ENCODE measurements around the gene PLXNB2. TPM values are rescaled to one million over a fixed set of nuclear protein-coding genes. Genes with fewer than 3 reads are reported as not detected.

Gene PLXNB2
- total RNA-seq, 1 donor from 2014 or later: 20.8 TPM

DNA sequence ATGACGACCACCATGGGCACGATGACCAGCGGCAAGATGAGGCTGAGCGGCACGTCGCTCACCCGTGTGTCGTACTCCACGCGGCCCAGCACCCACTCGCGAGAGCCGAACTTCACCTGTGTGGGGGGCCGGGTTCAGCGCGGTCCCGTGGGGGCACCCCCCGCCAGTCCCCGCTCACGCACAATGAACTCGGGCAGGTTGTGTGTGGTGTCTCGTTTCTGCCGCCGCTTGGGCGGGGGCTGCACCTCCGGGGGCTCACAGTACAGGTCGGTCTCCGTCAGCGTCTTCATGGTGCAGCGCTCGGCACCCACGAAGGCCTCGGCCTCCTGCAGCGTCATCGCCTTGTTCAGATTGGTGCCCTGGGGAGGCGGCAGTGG is 26.1 kb downstream of the PLXNB2 start:
- intact Hi-C loops (cut with micrococcal nuclease): no loop called here

DNA sequence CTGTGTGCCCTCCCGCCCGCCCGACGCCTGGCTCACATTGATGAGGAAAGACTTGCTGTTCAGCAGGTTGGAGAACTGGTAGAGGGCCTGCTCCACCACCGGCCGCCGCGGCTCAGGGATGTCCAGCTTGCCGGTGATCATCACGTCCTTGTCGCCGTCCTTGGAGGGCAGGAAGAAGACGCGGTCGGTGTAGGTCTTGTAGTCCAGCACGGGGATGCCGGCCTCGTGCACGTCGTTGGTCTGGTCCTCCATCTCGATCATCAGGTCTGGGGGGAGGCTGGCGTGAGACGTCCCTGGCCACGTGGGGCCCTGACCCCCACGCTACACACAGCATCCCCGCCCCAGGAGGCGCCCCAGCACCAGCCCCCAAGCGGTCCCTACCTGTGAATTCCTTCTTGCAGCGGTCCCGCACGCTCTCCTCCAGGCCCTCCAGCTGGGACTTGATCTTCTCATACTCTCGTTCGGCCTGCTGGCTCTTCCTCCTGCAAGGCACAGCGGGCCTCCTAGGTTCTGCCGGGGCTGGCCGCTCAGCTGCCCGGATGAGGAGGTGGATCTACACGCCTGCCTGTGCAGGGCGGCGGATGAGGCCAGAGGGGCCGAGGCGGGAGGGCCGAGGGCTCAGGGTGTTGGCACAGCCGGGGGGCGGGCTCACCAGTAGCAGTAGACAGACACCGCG is 26.6 kb downstream of the PLXNB2 start:
- intact Hi-C loops (cut with micrococcal nuclease): no loop called here

DNA sequence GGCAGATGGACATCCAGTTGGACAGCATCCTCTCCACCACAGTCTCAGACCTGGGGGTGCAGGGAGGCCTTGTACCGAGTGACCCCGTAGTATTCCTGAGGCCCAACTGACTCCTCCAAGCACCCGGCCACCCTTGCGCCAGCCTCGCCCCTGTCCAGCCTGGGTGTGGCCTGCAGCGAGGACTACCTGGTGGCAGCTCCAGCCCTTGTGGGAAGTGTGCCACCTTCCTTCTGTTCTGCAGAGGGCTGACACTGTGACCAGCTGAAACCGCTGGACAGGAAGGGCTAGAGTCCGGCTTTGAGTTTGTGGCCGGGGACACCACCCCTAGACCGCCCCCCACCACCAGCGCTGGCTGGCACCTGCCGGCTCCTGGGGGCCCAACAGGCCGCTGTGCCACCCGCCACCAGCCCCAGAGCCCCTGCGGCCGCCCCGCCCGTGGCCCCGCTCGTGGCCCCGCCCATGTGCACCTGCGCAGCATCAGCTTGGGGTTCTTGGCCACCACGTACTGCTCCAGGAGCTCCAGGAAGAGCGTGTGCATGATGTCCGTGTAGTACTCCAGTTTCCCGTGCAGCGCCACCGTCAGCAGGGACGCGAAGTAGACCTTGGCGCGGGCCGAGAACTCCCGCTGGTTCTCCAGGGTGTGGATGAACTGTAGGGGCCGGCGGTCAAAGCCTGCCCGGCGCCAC is 27.3 kb downstream of the PLXNB2 start:
- intact Hi-C loops (cut with micrococcal nuclease): no loop called here

- intact Hi-C loops (cut with micrococcal nuclease): no loop called here
Measured at GRCh38 chr22:50278956-50279619, 28.4 kb downstream of the PLXNB2 start.

DNA sequence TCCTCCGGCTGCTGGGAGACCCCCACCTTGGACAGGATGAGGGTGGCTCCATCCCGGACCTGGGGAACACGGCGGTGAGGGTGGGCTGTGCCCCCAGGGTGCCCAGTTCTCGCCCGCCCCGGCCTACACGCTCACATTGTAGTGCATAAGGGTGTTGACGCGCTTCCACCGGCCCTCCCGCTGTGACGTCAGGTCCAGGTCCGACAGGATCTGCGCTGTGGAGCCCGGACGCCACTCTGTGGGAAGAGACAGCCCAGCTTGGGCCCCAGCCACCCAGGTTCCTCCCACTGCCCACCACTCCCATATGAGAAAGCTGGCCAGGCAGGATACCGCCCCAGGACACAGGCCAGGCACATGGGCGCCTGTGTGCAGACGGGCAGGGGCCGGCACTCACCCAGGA is 29.0 kb downstream of the PLXNB2 start:
- intact Hi-C loops (cut with micrococcal nuclease): no loop called here

DNA sequence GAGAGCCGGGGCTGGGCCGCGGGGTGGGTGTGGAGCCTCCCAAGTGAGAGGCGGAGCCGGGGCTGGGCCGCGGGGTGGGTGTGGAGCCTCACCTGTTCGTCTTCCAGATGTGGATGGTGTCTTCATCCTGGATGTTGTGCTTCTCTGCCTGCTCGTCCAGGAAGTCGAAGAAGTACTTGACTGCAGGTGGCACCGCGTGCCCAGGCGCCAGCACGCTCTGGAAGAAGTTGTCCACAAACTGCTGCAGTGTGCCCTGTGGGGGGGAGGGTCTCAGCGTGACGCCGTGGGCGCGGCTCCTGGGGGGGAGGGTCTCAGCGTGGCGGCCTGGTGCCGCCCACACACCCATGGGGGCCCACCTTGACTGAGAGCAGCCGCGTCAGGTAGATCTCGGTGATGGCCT is 29.7 kb downstream of the PLXNB2 start:
- intact Hi-C loops (cut with micrococcal nuclease): no loop called here

DNA sequence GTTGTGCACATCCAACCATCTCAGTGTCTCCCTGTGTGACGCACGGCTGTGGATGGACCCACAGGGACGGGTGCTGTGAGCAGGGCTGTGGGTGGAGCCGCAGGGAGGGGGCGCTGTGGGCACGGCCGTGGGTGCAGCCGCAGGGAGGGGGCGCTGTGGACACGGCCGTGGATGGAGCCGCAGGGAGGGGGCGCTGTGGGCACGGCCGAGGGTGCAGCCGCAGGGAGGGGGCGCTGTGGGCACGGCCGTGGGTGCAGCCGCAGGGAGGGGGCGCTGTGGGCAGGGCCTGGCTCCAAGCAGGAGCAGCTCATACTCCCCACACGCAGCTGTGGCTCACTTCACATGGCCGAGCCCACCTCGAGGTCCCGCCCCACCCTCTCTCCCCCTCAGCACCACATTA is 31.3 kb downstream of the PLXNB2 start:
- intact Hi-C loops (cut with micrococcal nuclease): no loop called here

DNA sequence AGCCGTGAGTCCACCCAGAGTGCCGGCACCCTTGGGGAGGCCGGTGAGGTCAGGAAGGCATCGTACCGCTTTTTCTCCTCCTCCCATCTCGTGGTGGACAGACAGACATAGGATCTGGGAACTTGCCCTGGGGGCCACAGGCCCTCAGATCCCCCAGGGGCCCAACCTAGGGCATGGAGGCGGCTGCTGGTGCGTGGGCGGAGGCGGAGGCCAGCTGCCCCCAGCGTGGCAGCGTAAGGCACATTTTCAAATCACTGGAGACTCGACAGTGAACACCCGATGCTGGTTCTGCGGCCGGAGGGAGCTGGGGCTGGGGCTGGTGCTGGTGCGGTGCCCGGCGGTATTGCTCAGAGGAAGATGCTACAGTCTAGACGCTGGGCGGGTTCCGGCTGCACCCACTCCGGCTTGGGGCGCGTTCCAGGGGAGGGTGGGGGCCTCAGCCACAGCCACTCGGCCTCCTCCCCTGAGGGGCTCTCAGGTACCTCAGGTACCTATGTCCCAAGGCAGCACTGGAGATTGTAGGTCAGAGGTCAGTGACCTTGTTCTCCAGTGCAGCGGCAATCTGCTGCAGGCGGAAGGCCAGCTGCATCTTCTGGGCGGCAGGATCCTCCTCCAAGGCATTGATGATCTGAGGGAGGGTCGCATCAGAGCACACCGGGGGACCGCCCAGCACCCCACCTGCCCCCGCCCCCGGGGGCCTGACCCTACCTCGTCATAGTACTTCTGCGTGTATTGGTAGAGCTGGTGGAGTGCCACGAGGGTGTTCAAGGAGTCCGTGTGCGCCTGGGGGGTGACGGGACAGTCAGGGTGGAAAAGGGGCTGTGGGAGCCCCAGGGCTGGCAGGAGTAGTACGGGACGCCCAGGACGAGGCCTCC is 32.0 kb downstream of the PLXNB2 start:
- intact Hi-C loops (cut with micrococcal nuclease): no loop called here

- intact Hi-C loops (cut with micrococcal nuclease): loop anchor here (5.0 kb wide), 2 partner anchors 33 to 233 kb away; partner anchors contain the start of genes LMF2, NCAPH2 and PLXNB2
Measured at GRCh38 chr22:50274771-50275170, 32.7 kb downstream of the PLXNB2 start.

GRCh38 chr22:50274311-50274710 is 33.1 kb downstream of the PLXNB2 start:
- intact Hi-C loops (cut with micrococcal nuclease): loop anchor here (5.0 kb wide), 2 partner anchors 33 to 233 kb away; partner anchors contain the start of genes LMF2, NCAPH2 and PLXNB2

GRCh38 chr22:50273781-50274180 is 33.7 kb downstream of the PLXNB2 start:
- intact Hi-C loops (cut with micrococcal nuclease): loop anchor here (5.0 kb wide), 2 partner anchors 34 to 234 kb away; partner anchors contain the start of genes LMF2, NCAPH2 and PLXNB2

DNA sequence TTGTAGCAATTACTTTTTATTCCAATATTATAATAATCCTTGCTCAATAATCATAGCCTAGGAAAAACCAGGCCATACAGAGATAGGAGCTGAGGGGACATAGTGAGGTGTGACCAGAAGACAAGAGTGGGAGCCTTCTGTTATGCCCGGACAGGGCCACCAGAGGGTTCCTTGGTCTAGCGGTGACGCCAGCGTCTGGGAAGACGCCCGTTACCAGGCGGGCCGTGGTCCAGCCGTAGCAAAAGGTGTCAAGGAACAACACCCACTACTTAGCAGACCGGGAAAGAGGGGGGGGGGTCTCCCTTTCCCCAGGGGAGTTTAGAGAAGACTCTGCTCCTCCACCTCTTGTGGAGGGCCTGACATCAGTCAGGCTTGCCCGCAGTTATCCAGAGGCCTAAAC is 34.1 kb downstream of the PLXNB2 start:
- intact Hi-C loops (cut with micrococcal nuclease): loop anchor here (5.0 kb wide), 2 partner anchors 34 to 234 kb away; partner anchors contain the start of genes LMF2, NCAPH2 and PLXNB2

DNA sequence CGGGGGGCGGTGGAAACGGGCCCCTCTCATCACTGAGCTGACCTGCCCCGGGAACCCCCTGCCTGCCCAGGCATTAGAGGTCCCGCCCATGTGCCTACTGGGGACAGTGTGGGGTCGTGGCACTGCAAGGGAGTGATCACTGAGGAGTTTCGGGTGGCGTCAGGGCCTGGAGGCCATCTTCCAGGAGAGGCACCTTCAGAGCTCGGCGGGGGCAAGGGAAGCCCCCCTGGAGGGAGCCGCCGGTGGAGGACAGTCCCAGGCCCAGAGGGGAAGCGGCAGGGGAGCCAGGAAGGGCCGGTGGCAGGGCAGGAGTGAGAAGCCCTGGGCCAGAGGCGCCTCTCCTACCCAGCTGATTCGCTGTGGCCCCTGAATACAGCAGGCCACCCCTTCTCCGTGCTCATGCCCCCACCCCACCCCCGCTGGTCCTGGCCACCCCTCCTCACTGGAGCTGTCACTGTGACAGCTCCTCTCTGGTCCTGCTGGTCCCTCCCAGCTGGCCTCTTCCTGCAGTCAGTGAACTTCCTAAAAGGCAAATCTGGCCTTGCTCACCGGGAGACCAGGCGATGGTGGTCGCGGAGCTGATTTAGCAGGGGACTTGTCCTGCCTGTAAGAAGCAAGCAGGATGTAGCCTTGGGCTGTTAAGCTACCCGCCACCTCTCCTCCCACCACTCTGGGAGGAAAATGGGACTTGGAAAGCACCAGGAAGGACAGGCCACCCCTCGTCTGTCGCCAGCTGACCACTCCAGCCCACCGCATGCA is 35.2 kb downstream of the PLXNB2 start:
- intact Hi-C loops (cut with micrococcal nuclease): loop anchor here (5.0 kb wide), 2 partner anchors 35 to 235 kb away; partner anchors contain the start of genes LMF2, NCAPH2 and PLXNB2

DNA sequence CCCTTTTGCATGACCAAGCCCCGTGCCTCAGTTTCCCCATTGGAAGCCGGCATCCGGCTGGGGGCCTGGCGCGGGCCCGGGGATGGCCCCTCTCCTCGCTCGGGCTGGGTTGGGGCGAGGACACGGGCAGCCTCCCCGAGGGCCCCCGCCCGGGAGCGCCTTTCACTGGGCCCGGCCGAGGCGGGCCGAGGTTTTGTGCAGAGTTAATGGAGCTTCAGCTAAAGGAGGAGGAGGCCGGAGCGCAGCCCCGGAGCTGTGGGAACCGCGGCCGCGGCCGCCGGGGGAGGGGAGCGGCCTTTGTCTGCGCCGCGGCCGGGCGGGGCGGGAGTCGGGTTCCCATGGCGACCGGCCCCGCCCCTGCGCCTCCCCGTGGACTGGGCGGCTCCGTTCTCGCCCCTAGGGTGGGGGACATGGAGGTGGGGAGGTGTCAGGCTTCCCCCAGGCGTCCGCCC is 35.9 kb downstream of the PLXNB2 start:
- intact Hi-C loops (cut with micrococcal nuclease): loop anchor here (1.0 to 5.0 kb wide), 4 partner anchors 36 to 236 kb away; partner anchors contain the start of genes DENND6B, LMF2, NCAPH2 and PLXNB2

- intact Hi-C loops (cut with micrococcal nuclease): loop anchor here (1.0 to 5.0 kb wide), 8 partner anchors 20 to 350 kb away; partner anchors contain the start of genes DENND6B, HDAC10, LMF2 and NCAPH2
Measured at GRCh38 chr22:50270666-50271394, 36.6 kb downstream of the PLXNB2 start.

GRCh38 chr22:50269970-50270665 is 37.3 kb downstream of the PLXNB2 start, which contains the start of gene MAPK11:
Gene MAPK11, minus strand, starts transcription at chr22:50270380. Its CDS starts 88 bp downstream, at chr22:50270292.
- intact Hi-C loops (cut with micrococcal nuclease): loop anchor here (1.0 to 5.0 kb wide), 7 partner anchors 19 to 351 kb away; partner anchors contain the start of genes DENND6B, HDAC10, LMF2 and NCAPH2

DNA sequence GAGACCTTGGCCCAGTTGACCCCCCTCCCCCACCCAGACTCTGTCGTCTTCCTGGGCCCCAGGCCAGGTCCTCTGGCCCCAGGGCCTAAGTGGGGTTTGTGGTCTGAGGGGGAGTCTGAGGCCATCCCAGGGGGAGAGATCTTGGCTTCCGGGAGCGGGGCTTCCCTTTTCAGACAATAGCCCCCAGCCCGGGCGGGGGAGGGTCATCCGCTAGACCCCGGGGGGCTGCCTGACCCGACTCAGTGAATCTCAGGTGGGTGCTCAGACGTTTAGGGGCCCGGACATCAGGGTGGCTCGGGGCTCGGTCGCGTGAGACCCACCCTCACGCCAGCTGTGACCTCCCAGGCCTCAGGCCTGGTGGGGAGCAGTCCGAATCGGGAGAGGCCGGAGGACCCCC is 37.9 kb downstream of the PLXNB2 start:
- intact Hi-C loops (cut with micrococcal nuclease): no loop called here

GRCh38 chr22:50268655-50269113 is 38.8 kb downstream of the PLXNB2 start:
- intact Hi-C loops (cut with micrococcal nuclease): no loop called here

Data from T-helper 1 cell treated with Interleukin-12 subunit alpha and Interleukin-12 subunit beta and Interleukin-4 antibody, amounts not matched to agents 30 ng/mL and 1 ng/mL, for 36 hours (primary cell).